Body of pancreas (tissue), 4 donors: ENCODE measurements around the gene PPP5C.

Source experiments
- POLR2A ChIP-seq, 3 donors: fragments of 450-650 bp; IDR thresholded peaks; one replicate each; pipeline ENCODE4 v1.6.1; 2016; ENCODE audit warnings: antibody characterized with exemption in 3 of 3, mild to moderate bottlenecking in 2 of 3
- TF ChIP-seq, protein P1 (sequence below), 7 experiments: fragments of 450-650 bp in 4 of 7; fragments of 200-600 bp in 3 of 7; sonication (generic) in 3 of 7; IDR thresholded peaks; one replicate each; pipeline ENCODE4 v1.5.1; 2016 to 2019; ENCODE audit warnings: antibody characterized with exemption in 7 of 7

GRCh38 chr19:46345157-46345556 lies 1.7 kb upstream of the PPP5C start:
- TF ChIP-seq, protein P1, sequence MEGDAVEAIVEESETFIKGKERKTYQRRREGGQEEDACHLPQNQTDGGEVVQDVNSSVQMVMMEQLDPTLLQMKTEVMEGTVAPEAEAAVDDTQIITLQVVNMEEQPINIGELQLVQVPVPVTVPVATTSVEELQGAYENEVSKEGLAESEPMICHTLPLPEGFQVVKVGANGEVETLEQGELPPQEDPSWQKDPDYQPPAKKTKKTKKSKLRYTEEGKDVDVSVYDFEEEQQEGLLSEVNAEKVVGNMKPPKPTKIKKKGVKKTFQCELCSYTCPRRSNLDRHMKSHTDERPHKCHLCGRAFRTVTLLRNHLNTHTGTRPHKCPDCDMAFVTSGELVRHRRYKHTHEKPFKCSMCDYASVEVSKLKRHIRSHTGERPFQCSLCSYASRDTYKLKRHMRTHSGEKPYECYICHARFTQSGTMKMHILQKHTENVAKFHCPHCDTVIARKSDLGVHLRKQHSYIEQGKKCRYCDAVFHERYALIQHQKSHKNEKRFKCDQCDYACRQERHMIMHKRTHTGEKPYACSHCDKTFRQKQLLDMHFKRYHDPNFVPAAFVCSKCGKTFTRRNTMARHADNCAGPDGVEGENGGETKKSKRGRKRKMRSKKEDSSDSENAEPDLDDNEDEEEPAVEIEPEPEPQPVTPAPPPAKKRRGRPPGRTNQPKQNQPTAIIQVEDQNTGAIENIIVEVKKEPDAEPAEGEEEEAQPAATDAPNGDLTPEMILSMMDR (IDR thresholded peaks at IDR 0.05): no peak
- TF ChIP-seq POLR2A (IDR thresholded peaks at IDR 0.05): no peak
